Neural cell (in vitro differentiated cells): ENCODE data around the gene CRACDL. TPM values are rescaled to one million over a fixed set of nuclear protein-coding genes. Genes with fewer than 3 reads are reported as not detected.

Source experiments
- H2AFZ ChIP-seq: fragments of 200-600, 300-800 bp; sonication (generic), shearing (Covaris generic); 2 replicates; pipeline ENCODE4 v1.6.0; 2014; ENCODE audit warnings: low read depth, mild to moderate bottlenecking, antibody characterized with exemption, low read length, moderate library complexity
- H3F3A ChIP-seq: fragments of 200-600 bp; shearing (Covaris generic); 2 replicates; pipeline ENCODE4 v1.6.1; 2016; ENCODE audit warnings: mild to moderate bottlenecking, moderate library complexity, mixed read lengths, antibody characterized with exemption, low read length; ENCODE audit not compliant: insufficient read depth, poor library complexity, severe bottlenecking
- H3K27ac ChIP-seq: fragments of 200-600, 300-800 bp; sonication (generic), shearing (Covaris generic); 2 replicates; pipeline ENCODE4 v1.5.1; 2014; ENCODE audit warnings: mild to moderate bottlenecking, low read length, moderate library complexity
- H3K27me3 ChIP-seq: fragments of 300-800, 200-600 bp; sonication (generic), shearing (Covaris generic); 2 replicates; pipeline ENCODE4 v1.6.0; 2014; ENCODE audit warnings: mild to moderate bottlenecking, low read depth, low read length, moderate library complexity; ENCODE audit not compliant: insufficient read depth
- H3K36me3 ChIP-seq: fragments of 300-800, 200-600 bp; sonication (generic), shearing (Covaris generic); 2 replicates; pipeline ENCODE4 v1.5.1; 2014; ENCODE audit warnings: mild to moderate bottlenecking, antibody characterized with exemption, low read length, moderate library complexity; ENCODE audit not compliant: insufficient read depth
- H3K4me2 ChIP-seq: fragments of 300-800, 200-600 bp; sonication (generic), shearing (Covaris generic); 2 replicates; pipeline ENCODE4 v1.6.0; 2014; ENCODE audit warnings: mild to moderate bottlenecking, low read length
- H3K4me3 ChIP-seq: fragments of 300-800, 200-600 bp; sonication (generic), shearing (Covaris generic); 2 replicates; pipeline ENCODE4 v1.5.1; 2014; ENCODE audit warnings: mild to moderate bottlenecking, low read length, moderate library complexity
- H3K79me2 ChIP-seq: fragments of 200-600 bp; shearing (Covaris generic); replicated peaks from 2 replicates; pipeline ENCODE4 v1.6.0; 2014; ENCODE audit warnings: mild to moderate bottlenecking, low read length, moderate library complexity; ENCODE audit not compliant: insufficient read depth
- H3K9ac ChIP-seq: fragments of 300-800, 200-600 bp; sonication (generic), shearing (Covaris generic); 2 replicates; pipeline ENCODE4 v1.6.1; 2016; ENCODE audit warnings: mild to moderate bottlenecking, low read length, mixed read lengths
- H3K9me2 ChIP-seq: fragments of 200-600 bp; shearing (Covaris generic); 2 replicates; pipeline ENCODE4 v1.6.1; 2016; ENCODE audit warnings: mild to moderate bottlenecking, low read length, mixed read lengths; ENCODE audit not compliant: insufficient read depth
- H3K9me3 ChIP-seq: fragments of 200-600, 300-800 bp; sonication (generic), shearing (Covaris generic); 2 replicates; pipeline ENCODE4 v1.6.1; 2016; ENCODE audit warnings: mild to moderate bottlenecking, mixed run types, low read length, moderate library complexity, mixed read lengths
- H4K20me1 ChIP-seq: fragments of 200-600 bp; shearing (Covaris generic); 2 replicates; pipeline ENCODE4 v1.6.1; 2016; ENCODE audit warnings: mild to moderate bottlenecking, mixed run types; ENCODE audit not compliant: insufficient read depth
- CTCF ChIP-seq: fragments of 450-650 bp; IDR thresholded peaks from 2 replicates; pipeline ENCODE4 v1.5.1; 2014; ENCODE audit warnings: antibody characterized with exemption, mild to moderate bottlenecking, moderate library complexity; ENCODE audit not compliant: poor library complexity, severe bottlenecking
- EP300 ChIP-seq: fragments of 450-650 bp; conservative IDR thresholded peaks from 2 replicates; pipeline ENCODE4 v1.6.1; 2014; ENCODE audit warnings: antibody characterized with exemption, mild to moderate bottlenecking, moderate library complexity; ENCODE audit not compliant: poor library complexity, severe bottlenecking
- EZH2 ChIP-seq: fragments of 200-600, 300-800 bp; shearing (Covaris generic), sonication (generic); IDR thresholded peaks from 2 replicates; pipeline ENCODE4 v1.6.1; 2014; ENCODE audit warnings: antibody characterized with exemption, low read length, borderline replicate concordance, mild to moderate bottlenecking; ENCODE audit not compliant: insufficient read depth, poor library complexity, severe bottlenecking
- MXI1 ChIP-seq: fragments of 450-650 bp; conservative IDR thresholded peaks from 2 replicates; pipeline ENCODE4 v1.6.1; 2014; ENCODE audit warnings: antibody characterized with exemption, mild to moderate bottlenecking; ENCODE audit not compliant: poor library complexity, severe bottlenecking
- POLR2AphosphoS5 ChIP-seq: IDR thresholded peaks from 2 replicates; pipeline ENCODE4 v1.6.1; 2012
- RAD21 ChIP-seq: fragments of 450-650 bp; conservative IDR thresholded peaks from 2 replicates; pipeline ENCODE4 v1.6.1; 2014; ENCODE audit warnings: antibody characterized with exemption, mild to moderate bottlenecking, moderate library complexity
- REST ChIP-seq: IDR thresholded peaks from 2 replicates; pipeline ENCODE4 v1.6.1; 2012; ENCODE audit warnings: borderline replicate concordance
- SMC3 ChIP-seq: fragments of 450-650 bp; conservative IDR thresholded peaks from 2 replicates; pipeline ENCODE4 v1.6.1; 2014; ENCODE audit warnings: antibody characterized with exemption, mild to moderate bottlenecking, moderate library complexity; ENCODE audit not compliant: poor library complexity
- TAF1 ChIP-seq: IDR thresholded peaks from 2 replicates; pipeline ENCODE4 v1.6.1; 2012; ENCODE audit warnings: low read depth
- polyA plus RNA-seq: library from polyadenylated mRNA; depleted of rRNA; stranded (reverse); fragments of >200 nt; gene quantifications from 2 replicates; pipeline ENCODE4 v1.2.3, GENCODE V29; 2014

The CRACDL gene
- polyA plus RNA-seq, 1 donor from 2014 or later = 0.85 TPM

GRCh38 chr2:98935111-98935770, 784 bp downstream of the CRACDL start:
- Histone ChIP-seq H3K9me3 (no peaks in the 10 kb centered on the region), H3K9me2 (no peaks in the 10 kb centered on the region), H3K9ac (no peak overlapping the region), H3K27me3 (peaks cover 56% of the 10 kb centered on the region), H3K36me3 (no peaks in the 10 kb centered on the region), H3K79me2 (no peaks in the 10 kb centered on the region), H3K27ac (no peak overlapping the region), H4K20me1 (no peaks in the 10 kb centered on the region), H3K4me2 (no peak overlapping the region), H3F3A (no peaks in the 10 kb centered on the region), H2AFZ (no peak overlapping the region), H3K4me3 (peak overlapping the region; percentile 60)
- TF ChIP-seq POLR2AphosphoS5 (no peak), SMC3 (no peak), MXI1 (no peak), EZH2 (no peak), RAD21 (no peak)

- TF ChIP-seq SMC3 = no peak
- no peak for TF ChIP-seq MXI1
- no peak for TF ChIP-seq TAF1
- no peak for TF ChIP-seq REST
- TF ChIP-seq EP300 = no peak
- no peak for TF ChIP-seq POLR2AphosphoS5
- no peak for TF ChIP-seq RAD21
- no peak for TF ChIP-seq EZH2
- no peak for TF ChIP-seq CTCF
- Histone ChIP-seq H3F3A (no peaks in the 10 kb centered on the region), H3K36me3 (no peaks in the 10 kb centered on the region), H3K9me2 (no peaks in the 10 kb centered on the region), H3K4me2 (no peak overlapping the region), H3K9me3 (no peaks in the 10 kb centered on the region), H3K27ac (no peak overlapping the region), H3K9ac (no peak overlapping the region), H3K79me2 (no peaks in the 10 kb centered on the region), H3K27me3 (peaks cover 40% of the 10 kb centered on the region), H3K4me3 (no peak overlapping the region), H2AFZ (no peak overlapping the region), H4K20me1 (no peaks in the 10 kb centered on the region)
Observed at GRCh38 chr2:98932778-98933343, 3.2 kb downstream of the CRACDL start.
